Measurements from ENCODE around the gene SLC17A7. TPM values are rescaled to one million over a fixed set of nuclear protein-coding genes. Genes with fewer than 3 reads are reported as not detected.
A peak's percentile ranks its signal among the peaks of the same experiment; 100 is the strongest.
"Not testable (repeated sequence)": the region's sequence is repeated elsewhere in the genome, so short reads cannot be mapped to it uniquely, and the experiment has no call there.

SLC17A7 gene
- total RNA-seq, 2 experiments from 2014 or later: 0.16 TPM; not detected in 1

GRCh38 chr19:49479975-49480628 lies 38.8 kb upstream of the SLC17A7 start:
- Mint-ChIP-seq H3K36me3 (ENCODE audit: low read depth) (peaks cover 69% of the 10 kb centered on the region), H3K4me1 (ENCODE audit: low read depth) (peaks cover 38% of the 10 kb centered on the region), H3K4me3 (no peak overlapping the region), H3K27me3 (ENCODE audit: low read depth) (no peaks in the 10 kb centered on the region), H3K9me3 (ENCODE audit: insufficient read depth) (no peaks in the 10 kb centered on the region), H3K27ac (no peak overlapping the region)
- ATAC-seq (no peak), DNase-seq (no peak)
- POLR2A ChIA-PET: no interaction called here
- CTCF ChIA-PET: interaction anchor here (1.5 kb wide), 1 partner anchor 89 kb away, joined by 3 read pairs; no protein-coding TSS in a partner anchor

DNA sequence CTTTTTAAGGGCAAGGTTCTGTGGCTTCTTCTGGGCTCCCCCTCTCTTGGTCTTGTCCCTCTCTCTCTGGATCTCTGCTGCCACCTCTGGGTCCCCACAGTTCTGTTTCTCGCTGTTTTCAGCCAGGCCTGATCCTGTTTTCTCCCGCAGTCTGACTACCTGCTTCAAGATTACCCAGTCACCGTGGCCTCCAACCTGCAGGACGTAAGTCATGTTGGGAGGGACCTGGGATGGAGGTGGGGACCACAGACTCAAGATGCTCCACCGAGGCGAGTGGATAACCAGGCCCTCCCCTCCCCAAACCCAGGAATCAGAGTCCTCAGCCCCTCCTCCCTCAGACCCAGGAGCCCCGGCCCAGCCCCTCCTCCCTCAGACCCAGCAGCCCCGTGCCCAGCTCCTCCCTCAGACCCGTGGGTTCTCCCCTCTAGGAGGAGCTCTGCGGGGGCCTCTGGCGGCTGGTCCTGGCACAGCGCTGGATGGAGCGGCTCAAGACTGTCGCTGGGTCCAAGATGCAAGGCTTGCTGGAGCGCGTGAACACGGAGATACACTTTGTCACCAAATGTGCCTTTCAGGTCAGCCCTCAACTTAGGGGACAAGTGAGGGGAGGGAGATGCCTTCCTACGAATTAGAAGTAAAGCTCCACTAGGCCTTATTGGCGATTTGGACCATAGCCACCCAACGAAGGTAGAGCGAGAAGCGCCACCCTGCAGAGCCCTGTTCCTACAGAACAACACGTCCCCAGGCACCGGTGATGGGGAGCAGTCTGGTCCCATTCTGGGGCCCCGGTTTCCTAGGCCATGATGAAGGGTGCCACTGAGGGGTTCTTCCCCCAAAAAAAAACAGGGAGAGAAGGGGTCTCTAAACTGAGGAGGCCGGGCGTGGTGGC lies 34.9 kb upstream of the SLC17A7 start:
- peaks cover 48% of the 10 kb centered on the region for H3K4me1 Mint-ChIP-seq (ENCODE audit: low read depth)
- peaks cover 47% of the 10 kb centered on the region for H3K36me3 Mint-ChIP-seq (ENCODE audit: low read depth)
- no peaks in the 10 kb centered on the region for H3K27me3 Mint-ChIP-seq (ENCODE audit: low read depth)
- POLR2A ChIA-PET: interaction anchor here (0.7 to 2.1 kb wide), 11 partner anchors 8 to 103 kb away, joined by 3 to 13 read pairs (median 4); partner anchors contain the start of genes ALDH16A1 and RPS11
- DNase-seq (peak; percentile 86), ATAC-seq (peak; percentile 54)
- H3K4me3 Mint-ChIP-seq: peak overlapping the region; percentile 94
- H3K9me3 Mint-ChIP-seq (ENCODE audit: insufficient read depth): no peaks in the 10 kb centered on the region
- CTCF ChIA-PET: interaction anchor here (0.8 to 2.3 kb wide), 22 partner anchors 9 to 356 kb away, joined by 3 to 20 read pairs (median 4); partner anchors contain the start of genes NOSIP, PIH1D1, PPFIA3 and RPL13A
- peak overlapping the region; percentile 94 for H3K27ac Mint-ChIP-seq

- ChIA-PET POLR2A (interaction anchor here (0.6 to 2.1 kb wide), 10 partner anchors 8 to 94 kb away, joined by 3 to 13 read pairs (median 4); partner anchors contain the start of genes ALDH16A1 and RPS11), CTCF (interaction anchor here (0.7 to 2.3 kb wide), 20 partner anchors 10 to 355 kb away, joined by 3 to 20 read pairs (median 4); partner anchors contain the start of genes NOSIP, PIH1D1, PPFIA3 and RPL13A)
- H3K27ac Mint-ChIP-seq: peak overlapping the region; percentile 94
- peak; percentile 44 for DNase-seq
- no peaks in the 10 kb centered on the region for H3K27me3 Mint-ChIP-seq (ENCODE audit: low read depth)
- peak overlapping the region; percentile 94 for H3K4me3 Mint-ChIP-seq
- H3K9me3 Mint-ChIP-seq (ENCODE audit: insufficient read depth): no peaks in the 10 kb centered on the region
- H3K36me3 Mint-ChIP-seq (ENCODE audit: low read depth): peaks cover 45% of the 10 kb centered on the region
- H3K4me1 Mint-ChIP-seq (ENCODE audit: low read depth): peaks cover 53% of the 10 kb centered on the region
- peak; percentile 5 for ATAC-seq
Measured at GRCh38 chr19:49475191-49475917, 34.0 kb upstream of the SLC17A7 start.

GRCh38 chr19:49474542-49474924 lies 33.2 kb upstream of the SLC17A7 start:
- H3K9me3 Mint-ChIP-seq (ENCODE audit: insufficient read depth): no peaks in the 10 kb centered on the region
- H3K4me3 Mint-ChIP-seq: peak overlapping the region; percentile 94
- H3K27me3 Mint-ChIP-seq (ENCODE audit: low read depth): no peaks in the 10 kb centered on the region
- DNase-seq: no peak
- H3K36me3 Mint-ChIP-seq (ENCODE audit: low read depth): peaks cover 37% of the 10 kb centered on the region
- ChIA-PET CTCF (interaction anchor here (1.0 to 6.4 kb wide), 8 partner anchors 11 to 203 kb away, joined by 3 to 114 read pairs (median 14); partner anchors contain the start of genes ALDH16A1, NOSIP and PIH1D1), POLR2A (interaction anchor here (1.0 to 2.1 kb wide), 3 partner anchors 14 to 24 kb away, joined by 6 to 13 read pairs (median 8); partner anchors contain the start of gene RPS11)
- peak; percentile 3 for ATAC-seq
- peak overlapping the region; percentile 94 for H3K27ac Mint-ChIP-seq
- peaks cover 56% of the 10 kb centered on the region for H3K4me1 Mint-ChIP-seq (ENCODE audit: low read depth)

GRCh38 chr19:49473868-49474541 lies 32.7 kb upstream of the SLC17A7 start, which contains the start of gene FLT3LG:
Gene FLT3LG (plus strand): TSS chr19:49474215. CDS start chr19:49474640, 425 bp downstream.
- POLR2A ChIA-PET: interaction anchor here (0.6 to 2.4 kb wide), 10 partner anchors 15 to 223 kb away, joined by 3 to 14 read pairs (median 4); partner anchors contain the start of genes ALDH16A1, PIH1D1 and RPS11
- CTCF ChIA-PET: interaction anchor here (0.7 to 6.4 kb wide), 26 partner anchors 14 to 481 kb away, joined by 3 to 114 read pairs (median 4); partner anchors contain the start of genes ALDH16A1, CD37, GYS1 and NOSIP
- ATAC-seq: peak; percentile 69
- peaks cover 60% of the 10 kb centered on the region for H3K4me1 Mint-ChIP-seq (ENCODE audit: low read depth)
- peak within 1 kb of the TSS; percentile 94 for H3K4me3 Mint-ChIP-seq
- H3K27ac Mint-ChIP-seq: peak within 1 kb of the TSS; percentile 94
- no peaks in the 10 kb centered on the region for H3K27me3 Mint-ChIP-seq (ENCODE audit: low read depth)
- peaks cover 37% of the 10 kb centered on the region for H3K36me3 Mint-ChIP-seq (ENCODE audit: low read depth)
- no peaks in the 10 kb centered on the region for H3K9me3 Mint-ChIP-seq (ENCODE audit: insufficient read depth)
- peak; percentile 99 for DNase-seq

DNA sequence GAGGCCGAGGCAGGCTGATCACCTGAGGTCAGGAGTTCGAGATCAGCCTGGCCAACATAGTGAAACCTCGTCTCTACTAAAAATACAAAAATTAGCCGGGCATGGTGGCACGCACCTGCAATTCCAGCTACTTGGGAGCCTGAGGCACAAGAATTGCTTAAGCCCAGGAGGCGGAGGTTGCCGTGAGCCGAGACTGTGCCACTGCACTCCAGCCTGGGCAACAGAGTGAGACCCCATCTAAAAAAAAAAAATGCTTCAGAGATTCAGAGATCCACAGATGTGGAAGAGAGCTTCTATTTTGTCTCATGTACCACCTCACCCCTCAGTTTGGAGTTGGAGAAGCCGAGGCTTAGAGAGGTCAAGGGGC lies 32.2 kb upstream of the SLC17A7 start:
- peak overlapping the region; percentile 94 for H3K4me3 Mint-ChIP-seq
- H3K27me3 Mint-ChIP-seq (ENCODE audit: low read depth); ATAC-seq; H3K9me3 Mint-ChIP-seq (ENCODE audit: insufficient read depth); DNase-seq: not testable (repeated sequence)
- H3K27ac Mint-ChIP-seq: peak overlapping the region; percentile 94
- CTCF ChIA-PET: interaction anchor here (0.7 to 6.4 kb wide), 27 partner anchors 15 to 480 kb away, joined by 3 to 114 read pairs (median 4); partner anchors contain the start of genes ALDH16A1, CD37, GYS1 and NOSIP
- H3K4me1 Mint-ChIP-seq (ENCODE audit: low read depth): peaks cover 61% of the 10 kb centered on the region
- POLR2A ChIA-PET: interaction anchor here (0.6 to 2.4 kb wide), 11 partner anchors 15 to 222 kb away, joined by 3 to 14 read pairs (median 4); partner anchors contain the start of genes ALDH16A1, PIH1D1 and RPS11
- H3K36me3 Mint-ChIP-seq (ENCODE audit: low read depth): peaks cover 37% of the 10 kb centered on the region

GRCh38 chr19:49472936-49473335 lies 31.6 kb upstream of the SLC17A7 start:
- Mint-ChIP-seq H3K4me3 (peak overlapping the region; percentile 94), H3K4me1 (ENCODE audit: low read depth) (peaks cover 65% of the 10 kb centered on the region), H3K27ac (peak overlapping the region; percentile 94), H3K9me3 (ENCODE audit: insufficient read depth) (no peaks in the 10 kb centered on the region), H3K36me3 (ENCODE audit: low read depth) (peaks cover 36% of the 10 kb centered on the region), H3K27me3 (ENCODE audit: low read depth) (no peaks in the 10 kb centered on the region)
- ATAC-seq (no peak), DNase-seq (no peak)
- ChIA-PET POLR2A (interaction anchor here (0.7 to 2.4 kb wide), 8 partner anchors 15 to 97 kb away, joined by 3 to 14 read pairs (median 4); partner anchors contain the start of genes ALDH16A1, PIH1D1 and RPS11), CTCF (interaction anchor here (0.8 to 6.4 kb wide), 28 partner anchors 12 to 480 kb away, joined by 3 to 114 read pairs (median 4); partner anchors contain the start of genes ALDH16A1, GYS1, NOSIP and PIH1D1)

GRCh38 chr19:49470615-49470978 lies 29.3 kb upstream of the SLC17A7 start:
- ChIA-PET CTCF (interaction anchor here (0.8 to 6.4 kb wide), 21 partner anchors 13 to 373 kb away, joined by 3 to 114 read pairs (median 4); partner anchors contain the start of genes ALDH16A1, PIH1D1 and RPS11), POLR2A (interaction anchor here (0.8 to 3.6 kb wide), 5 partner anchors 15 to 135 kb away, joined by 3 to 62 read pairs (median 4); partner anchors contain the start of genes ALDH16A1, CD37 and PIH1D1)
- Mint-ChIP-seq H3K4me1 (ENCODE audit: low read depth) (peaks cover 56% of the 10 kb centered on the region), H3K4me3 (peak overlapping the region; percentile 46), H3K9me3 (ENCODE audit: insufficient read depth) (no peaks in the 10 kb centered on the region), H3K36me3 (ENCODE audit: low read depth) (peaks cover 21% of the 10 kb centered on the region), H3K27me3 (ENCODE audit: low read depth) (no peaks in the 10 kb centered on the region), H3K27ac (peak overlapping the region; percentile 99)
- DNase-seq (no peak), ATAC-seq (no peak)

DNA sequence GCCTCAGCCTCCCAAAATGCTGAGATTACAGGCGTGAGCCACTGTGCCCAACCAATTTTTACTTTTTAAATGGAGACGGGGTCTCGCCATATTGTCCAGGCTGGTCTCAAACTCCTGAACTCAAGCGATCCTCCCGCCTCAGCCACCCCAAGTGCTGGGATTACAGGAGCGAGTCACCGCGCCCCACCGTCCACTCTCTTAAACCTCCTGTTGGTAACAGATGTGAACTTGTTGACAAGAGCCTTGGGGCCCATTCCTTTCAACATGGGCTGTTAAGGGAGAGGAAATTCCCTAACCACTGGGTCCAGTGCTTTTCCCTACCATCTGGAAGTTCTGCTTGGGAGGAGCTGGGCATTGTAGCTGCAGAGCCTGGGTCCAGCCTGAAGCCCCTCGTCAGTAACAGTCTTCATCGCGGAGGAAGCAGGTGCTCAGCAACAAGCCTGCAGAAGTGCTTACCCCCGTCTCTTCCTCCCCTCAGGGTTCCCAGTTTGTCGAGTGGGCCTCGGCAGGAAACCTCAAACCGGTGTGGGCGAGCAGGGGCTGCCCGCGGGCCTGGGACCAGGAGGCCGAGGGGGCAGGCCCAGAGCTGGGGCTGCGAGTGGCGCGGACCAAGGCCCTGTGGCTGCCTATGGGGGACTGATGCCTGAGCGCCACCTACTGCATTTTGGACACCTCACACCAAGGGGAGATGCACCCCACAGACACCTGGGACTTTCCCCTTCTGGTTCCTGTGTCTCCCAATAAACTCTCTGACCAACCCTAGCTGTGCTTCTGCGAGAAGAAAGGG lies 28.7 kb upstream of the SLC17A7 start:
- no peaks in the 10 kb centered on the region for H3K27me3 Mint-ChIP-seq (ENCODE audit: low read depth)
- H3K4me3 Mint-ChIP-seq: peak overlapping the region; percentile 46
- peaks cover 56% of the 10 kb centered on the region for H3K4me1 Mint-ChIP-seq (ENCODE audit: low read depth)
- H3K36me3 Mint-ChIP-seq (ENCODE audit: low read depth): peaks cover 16% of the 10 kb centered on the region
- ATAC-seq (peak; percentile 53), DNase-seq (peak; percentile 93)
- ChIA-PET POLR2A (interaction anchor here (0.8 to 3.6 kb wide), 6 partner anchors 14 to 297 kb away, joined by 3 to 62 read pairs (median 4); partner anchors contain the start of genes ALDH16A1, CD37 and PIH1D1), CTCF (interaction anchor here (0.8 to 6.4 kb wide), 22 partner anchors 13 to 372 kb away, joined by 3 to 114 read pairs (median 4); partner anchors contain the start of genes ALDH16A1, PIH1D1 and RPS11)
- H3K9me3 Mint-ChIP-seq (ENCODE audit: insufficient read depth): no peaks in the 10 kb centered on the region
- H3K27ac Mint-ChIP-seq: peak overlapping the region; percentile 99
